Measurements from ENCODE around the gene HNRNPM.

DNA sequence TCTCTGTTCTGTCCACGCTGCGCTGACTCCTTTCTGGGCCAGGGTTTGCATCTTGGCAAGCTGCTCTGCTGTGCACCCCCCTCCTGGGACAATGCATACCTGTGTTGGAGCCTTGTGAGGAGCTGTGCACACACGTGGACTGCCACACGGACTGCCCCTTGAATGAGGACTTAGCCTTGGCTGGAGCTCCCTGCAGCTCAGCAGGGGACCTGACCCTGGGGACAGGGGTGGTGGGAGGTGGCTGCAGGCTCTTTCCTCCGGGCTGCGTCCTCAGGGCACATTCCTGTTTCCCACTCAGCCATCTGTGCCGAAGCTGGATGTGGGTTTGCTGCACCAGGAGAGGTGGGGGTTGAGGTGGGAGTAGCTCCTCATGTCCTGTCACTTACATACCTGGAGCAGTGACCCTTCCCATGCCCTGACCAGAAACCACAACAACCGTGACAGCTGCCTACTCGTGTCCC lies 46.4 kb upstream of the HNRNPM start:
- TF ChIP-seq, protein P1, sequence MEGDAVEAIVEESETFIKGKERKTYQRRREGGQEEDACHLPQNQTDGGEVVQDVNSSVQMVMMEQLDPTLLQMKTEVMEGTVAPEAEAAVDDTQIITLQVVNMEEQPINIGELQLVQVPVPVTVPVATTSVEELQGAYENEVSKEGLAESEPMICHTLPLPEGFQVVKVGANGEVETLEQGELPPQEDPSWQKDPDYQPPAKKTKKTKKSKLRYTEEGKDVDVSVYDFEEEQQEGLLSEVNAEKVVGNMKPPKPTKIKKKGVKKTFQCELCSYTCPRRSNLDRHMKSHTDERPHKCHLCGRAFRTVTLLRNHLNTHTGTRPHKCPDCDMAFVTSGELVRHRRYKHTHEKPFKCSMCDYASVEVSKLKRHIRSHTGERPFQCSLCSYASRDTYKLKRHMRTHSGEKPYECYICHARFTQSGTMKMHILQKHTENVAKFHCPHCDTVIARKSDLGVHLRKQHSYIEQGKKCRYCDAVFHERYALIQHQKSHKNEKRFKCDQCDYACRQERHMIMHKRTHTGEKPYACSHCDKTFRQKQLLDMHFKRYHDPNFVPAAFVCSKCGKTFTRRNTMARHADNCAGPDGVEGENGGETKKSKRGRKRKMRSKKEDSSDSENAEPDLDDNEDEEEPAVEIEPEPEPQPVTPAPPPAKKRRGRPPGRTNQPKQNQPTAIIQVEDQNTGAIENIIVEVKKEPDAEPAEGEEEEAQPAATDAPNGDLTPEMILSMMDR (IDR thresholded peaks at IDR 0.05): no peak
- TF ChIP-seq POLR2A (IDR thresholded peaks at IDR 0.05): no peak
